DMS79 (cell line): ENCODE measurements around the gene PPP6R3.

Source experiments
- DNase-seq: peaks from one replicate; lab custom pipeline; 2025; lab: John Stamatoyannopoulos, UW

Gene PPP6R3

GRCh38 chr11:68495220-68495729, 34.7 kb downstream of the PPP6R3 start:
- DNase-seq, result no peak

GRCh38 chr11:68495872-68496271, 35.3 kb downstream of the PPP6R3 start:
- no peak for DNase-seq

GRCh38 chr11:68497761-68498160, 37.2 kb downstream of the PPP6R3 start:
- DNase-seq, result no peak

GRCh38 chr11:68498321-68498720, 37.8 kb downstream of the PPP6R3 start:
- DNase-seq, result no peak

- DNase-seq, result no peak
These were observed 38.6 kb downstream of the PPP6R3 start for GRCh38 chr11:68498903-68499883.

- no peak for DNase-seq
These were observed 39.7 kb downstream of the PPP6R3 start for GRCh38 chr11:68500206-68500605.

- no peak for DNase-seq
These were observed 41.3 kb downstream of the PPP6R3 start for GRCh38 chr11:68501813-68502212.

GRCh38 chr11:68503251-68503687, 42.7 kb downstream of the PPP6R3 start:
- DNase-seq, result peak; percentile 15

- peak; percentile 38 for DNase-seq
These were observed 43.2 kb downstream of the PPP6R3 start for GRCh38 chr11:68503792-68504191.

GRCh38 chr11:68504432-68505066, 44.0 kb downstream of the PPP6R3 start:
- DNase-seq, result peak; percentile 45

GRCh38 chr11:68505596-68505995, 45.0 kb downstream of the PPP6R3 start:
- no peak for DNase-seq

GRCh38 chr11:68506908-68507307, 46.4 kb downstream of the PPP6R3 start:
- DNase-seq, result no peak

GRCh38 chr11:68508425-68508824, 47.9 kb downstream of the PPP6R3 start:
- no peak for DNase-seq

- no peak for DNase-seq
These were observed 48.5 kb downstream of the PPP6R3 start for GRCh38 chr11:68509066-68509465.

- DNase-seq, result no peak
These were observed 53.5 kb downstream of the PPP6R3 start for GRCh38 chr11:68513930-68514487.

GRCh38 chr11:68517121-68517741, 56.7 kb downstream of the PPP6R3 start:
- no peak for DNase-seq

- no peak for DNase-seq
These were observed 57.6 kb downstream of the PPP6R3 start for GRCh38 chr11:68518191-68518590.

GRCh38 chr11:68521969-68522652, 61.6 kb downstream of the PPP6R3 start:
- no peak for DNase-seq

- no peak for DNase-seq
These were observed 62.5 kb downstream of the PPP6R3 start for GRCh38 chr11:68523033-68523432.

- DNase-seq, result no peak
These were observed 63.2 kb downstream of the PPP6R3 start for GRCh38 chr11:68523743-68524142.

- no peak for DNase-seq
These were observed 63.7 kb downstream of the PPP6R3 start for GRCh38 chr11:68524213-68524612.

GRCh38 chr11:68524681-68525080, 64.1 kb downstream of the PPP6R3 start:
- no peak for DNase-seq
